OCI-LY7 (cell line): ENCODE results near the gene FGF8. TPM values are rescaled to one million over a fixed set of nuclear protein-coding genes. Genes with fewer than 3 reads are reported as not detected.

Experiments used
- BruUV-seq: library from RNA; stranded (reverse); fragments of 400-500 nt; replicated peaks from 2 replicates; lab custom pipeline; 2021; lab: Mats Ljungman, UMichigan
- CTCF ChIA-PET: fragments of 300-600 bp; sonication (Branson Sonifier 250); formaldehyde crosslinking; loops from one replicate; lab custom pipeline; 2022; ENCODE audit warnings: antibody characterized with exemption; ENCODE audit not compliant: unreplicated experiment; lab: Charles Lee
- POLR2A ChIA-PET: fragments of 300-600 bp; sonication (Branson Sonifier 250); formaldehyde crosslinking; loops from one replicate; lab custom pipeline; 2022; ENCODE audit warnings: antibody characterized with exemption; lab: Charles Lee
- DNase-seq: peaks from one replicate; pipeline ENCODE4 v3.0.0-alpha.2; 2015; ENCODE audit warnings: low spot score
- H2AFZ ChIP-seq: fragments of 200-600 bp; sonication (generic), shearing (Covaris generic); 2 replicates; pipeline ENCODE4 v1.6.1; 2014; ENCODE audit warnings: mild to moderate bottlenecking, antibody characterized with exemption, low read length, moderate library complexity
- H3K27ac ChIP-seq: fragments of 200-600 bp; sonication (generic); 2 replicates; pipeline ENCODE4 v1.5.1; 2014; ENCODE audit warnings: mixed run types, low read depth, mild to moderate bottlenecking, moderate library complexity, low read length, inconsistent platforms; ENCODE audit not compliant: poor library complexity, severe bottlenecking
- H3K36me3 ChIP-seq: fragments of 200-600 bp; sonication (generic); 2 replicates; pipeline ENCODE4 v1.6.1; 2014; ENCODE audit warnings: mild to moderate bottlenecking, antibody characterized with exemption, low read length, moderate library complexity, mixed read lengths; ENCODE audit not compliant: insufficient read depth
- H3K4me1 ChIP-seq: fragments of 200-600 bp; sonication (generic); 2 replicates; pipeline ENCODE4 v1.5.1; 2014; ENCODE audit warnings: mild to moderate bottlenecking, low read length; ENCODE audit not compliant: insufficient read depth, poor library complexity, severe bottlenecking
- H3K4me2 ChIP-seq: fragments of 200-600 bp; sonication (generic); 2 replicates; pipeline ENCODE4 v1.6.1; 2014; ENCODE audit warnings: mild to moderate bottlenecking, low read length
- H3K4me3 ChIP-seq: fragments of 200-600 bp; sonication (generic); 2 replicates; pipeline ENCODE4 v1.5.1; 2014; ENCODE audit warnings: mild to moderate bottlenecking, low read depth, low read length; ENCODE audit not compliant: poor library complexity, severe bottlenecking
- H3K79me2 ChIP-seq: fragments of 200-600 bp; sonication (generic); 2 replicates; pipeline ENCODE4 v1.6.1; 2016; ENCODE audit warnings: low read depth, mild to moderate bottlenecking, low read length, moderate library complexity, mixed read lengths; ENCODE audit not compliant: insufficient read depth
- H3K9me2 ChIP-seq: fragments of 200-600 bp; sonication (generic); 2 replicates; pipeline ENCODE4 v1.6.1; 2016; ENCODE audit warnings: mild to moderate bottlenecking, low read length, mixed read lengths; ENCODE audit not compliant: insufficient read depth
- H3K9me3 ChIP-seq: fragments of 200-600 bp; sonication (generic); 2 replicates; pipeline ENCODE4 v1.6.1; 2014; ENCODE audit warnings: mild to moderate bottlenecking, mixed run types, low read length, mixed read lengths
- H4K20me1 ChIP-seq: fragments of 200-600 bp; sonication (generic); 2 replicates; pipeline ENCODE4 v1.6.1; 2014; ENCODE audit warnings: mild to moderate bottlenecking, antibody characterized with exemption, low read length, moderate library complexity, mixed read lengths; ENCODE audit not compliant: insufficient read depth
- EZH2phosphoT487 ChIP-seq: fragments of 200-600 bp; sonication (generic); IDR thresholded peaks from 2 replicates; pipeline ENCODE4 v1.6.1; 2018; ENCODE audit warnings: low read depth, borderline replicate concordance, mild to moderate bottlenecking, mixed run types, antibody characterized with exemption, low read length, moderate library complexity, mixed read lengths
- intact Hi-C: fragments of 100-400 bp; cut with micrococcal nuclease; formaldehyde crosslinking; loops from one replicate; pipeline ENCODE4 v1.10.0; 2022; ENCODE audit not compliant: unreplicated experiment
- total RNA-seq, 2 experiments: library from RNA; depleted of rRNA in 1 of 2; stranded (reverse); fragments of >200 nt in 1 of 2; shearing (Covaris generic) in 1 of 2; gene quantifications; 2 replicates each; pipeline ENCODE4 v1.2.3, GENCODE V29; 2014 to 2022
- TF ChIP-seq, protein P1 (sequence below): fragments of 200-600 bp; sonication (generic); conservative IDR thresholded peaks from 2 replicates; pipeline ENCODE4 v1.5.1; 2014; ENCODE audit warnings: mild to moderate bottlenecking, antibody characterized with exemption, low read length, moderate library complexity, mixed read lengths

Gene FGF8
- total RNA-seq, 2 experiments from 2014 or later: 0.44 to 0.86 TPM

DNA sequence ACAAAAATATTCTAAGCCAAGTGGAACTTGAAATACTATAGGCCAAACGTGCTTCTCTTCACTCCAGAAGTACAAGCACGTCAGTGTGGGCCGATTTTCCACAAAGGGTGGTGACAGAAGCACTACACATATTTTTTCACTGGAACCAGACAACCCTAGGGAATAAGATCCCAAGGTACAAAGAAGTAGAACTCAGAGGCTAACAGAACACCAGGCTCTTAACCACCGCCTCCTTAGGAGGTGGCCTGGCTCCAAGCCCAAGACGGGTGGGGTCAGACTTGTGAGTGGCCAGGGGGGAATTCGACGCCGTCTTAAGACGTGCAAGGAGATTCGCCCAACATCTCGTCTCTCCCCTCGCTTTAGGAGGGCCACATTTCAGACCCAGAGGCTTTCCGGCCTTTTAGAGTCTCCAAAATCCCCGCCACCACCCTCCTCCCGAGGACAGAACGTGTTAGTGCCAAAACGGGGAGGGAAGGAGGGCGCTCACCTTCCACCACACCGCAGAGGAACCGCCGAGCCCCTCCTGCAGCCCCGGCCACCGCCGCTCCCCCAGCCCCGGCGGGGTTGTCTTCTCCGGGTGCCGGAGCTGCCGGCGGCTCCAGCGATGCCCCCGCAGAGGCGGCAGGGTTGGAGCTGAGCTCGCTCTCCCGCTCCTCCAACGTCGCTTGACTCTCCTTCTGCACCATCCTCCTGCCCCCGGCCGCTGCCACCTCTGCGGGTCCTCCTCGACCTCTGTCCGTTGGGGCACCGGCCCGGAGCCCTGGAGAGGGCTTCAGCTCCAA is 41.6 kb upstream of the FGF8 start:
- no peak overlapping the region for H2AFZ ChIP-seq
- intact Hi-C loops: loop anchor here (1.0 to 2.0 kb wide), 3 partner anchors 12 to 335 kb away; partner anchors contain the start of gene NOLC1
- no peaks in the 10 kb centered on the region for H3K9me3 ChIP-seq
- peaks cover 68% of the 10 kb centered on the region for H3K79me2 ChIP-seq
- no TSS peak for BruUV-seq
- H3K9me2 ChIP-seq: no peaks in the 10 kb centered on the region
- peak overlapping the region; percentile 95 for H3K4me3 ChIP-seq
- peaks cover 27% of the 10 kb centered on the region for H3K4me1 ChIP-seq
- peaks cover 42% of the 10 kb centered on the region for H4K20me1 ChIP-seq
- peak; percentile 61 for DNase-seq
- ChIA-PET POLR2A (interaction anchor here (0.6 to 2.1 kb wide), 9 partner anchors 10 to 421 kb away, joined by 3 to 10 read pairs (median 4); partner anchors contain the start of gene NPM3), CTCF (interaction anchor here (0.8 to 1.3 kb wide), 2 partner anchors 24 to 37 kb away, joined by 3 to 4 read pairs; no protein-coding TSS in a partner anchor)
- H3K27ac ChIP-seq: peak overlapping the region; percentile 77
- no peak for TF ChIP-seq EZH2phosphoT487
- TF ChIP-seq, protein P1, sequence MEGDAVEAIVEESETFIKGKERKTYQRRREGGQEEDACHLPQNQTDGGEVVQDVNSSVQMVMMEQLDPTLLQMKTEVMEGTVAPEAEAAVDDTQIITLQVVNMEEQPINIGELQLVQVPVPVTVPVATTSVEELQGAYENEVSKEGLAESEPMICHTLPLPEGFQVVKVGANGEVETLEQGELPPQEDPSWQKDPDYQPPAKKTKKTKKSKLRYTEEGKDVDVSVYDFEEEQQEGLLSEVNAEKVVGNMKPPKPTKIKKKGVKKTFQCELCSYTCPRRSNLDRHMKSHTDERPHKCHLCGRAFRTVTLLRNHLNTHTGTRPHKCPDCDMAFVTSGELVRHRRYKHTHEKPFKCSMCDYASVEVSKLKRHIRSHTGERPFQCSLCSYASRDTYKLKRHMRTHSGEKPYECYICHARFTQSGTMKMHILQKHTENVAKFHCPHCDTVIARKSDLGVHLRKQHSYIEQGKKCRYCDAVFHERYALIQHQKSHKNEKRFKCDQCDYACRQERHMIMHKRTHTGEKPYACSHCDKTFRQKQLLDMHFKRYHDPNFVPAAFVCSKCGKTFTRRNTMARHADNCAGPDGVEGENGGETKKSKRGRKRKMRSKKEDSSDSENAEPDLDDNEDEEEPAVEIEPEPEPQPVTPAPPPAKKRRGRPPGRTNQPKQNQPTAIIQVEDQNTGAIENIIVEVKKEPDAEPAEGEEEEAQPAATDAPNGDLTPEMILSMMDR: no peak
- H3K4me2 ChIP-seq: peak overlapping the region; percentile 99
- peaks cover 27% of the 10 kb centered on the region for H3K36me3 ChIP-seq

DNA sequence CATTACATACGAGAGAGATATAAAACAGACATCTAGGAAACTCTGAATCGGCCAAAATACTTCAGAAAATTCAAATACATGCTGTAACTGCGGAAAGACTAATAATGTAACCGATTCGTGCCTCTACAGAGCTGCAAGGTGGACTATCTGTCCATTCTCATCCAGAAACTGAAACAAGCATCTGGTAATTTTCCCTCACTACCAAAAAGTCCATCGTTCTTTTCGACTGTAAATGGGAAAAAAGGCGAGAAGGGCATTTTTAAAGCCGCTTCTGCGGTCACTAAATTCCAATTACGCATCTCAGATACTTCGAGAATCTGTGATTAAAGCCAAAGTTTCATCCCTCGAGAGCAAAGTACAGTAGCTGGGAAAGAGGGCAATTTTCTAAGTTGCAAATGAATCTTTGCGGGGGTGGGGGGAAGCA is 41.0 kb upstream of the FGF8 start:
- no peak for DNase-seq

More for the DNA sequence above, 41.0 kb upstream of the FGF8 start:
- peaks cover 43% of the 10 kb centered on the region for H4K20me1 ChIP-seq
- H3K79me2 ChIP-seq: peaks cover 74% of the 10 kb centered on the region
- H2AFZ ChIP-seq: no peak overlapping the region
- H3K4me3 ChIP-seq: peak overlapping the region; percentile 95
- H3K36me3 ChIP-seq: peaks cover 33% of the 10 kb centered on the region
- no peaks in the 10 kb centered on the region for H3K9me3 ChIP-seq
- TF ChIP-seq EZH2phosphoT487: no peak
- TF ChIP-seq, protein P1: no peak
- peaks cover 27% of the 10 kb centered on the region for H3K4me1 ChIP-seq
- H3K27ac ChIP-seq: peak overlapping the region; percentile 77
- peak overlapping the region; percentile 99 for H3K4me2 ChIP-seq
- no TSS peak for BruUV-seq
- ChIA-PET POLR2A (interaction anchor here (1.0 kb wide), 1 partner anchor 123 kb away, joined by 3 read pairs; no protein-coding TSS in a partner anchor), CTCF (interaction anchor here (0.8 kb wide), 1 partner anchor 25 kb away, joined by 4 read pairs; no protein-coding TSS in a partner anchor)
- intact Hi-C loops: no loop called here
- H3K9me2 ChIP-seq: no peaks in the 10 kb centered on the region
